ENCODE data around the gene DGKH. TPM values are rescaled to one million over a fixed set of nuclear protein-coding genes. Genes with fewer than 3 reads are reported as not detected.

The DGKH gene
- total and polyA plus RNA-seq, 9 of the 15 experiments (the other 6 are each of a cell fraction or from before 2014, with no cell fraction given) = 0.38 to 4.4 (median 3.1) TPM

GRCh38 chr13:42078128-42078808 is 29.8 kb downstream of the DGKH start:
- BruUV-seq (replicated peaks) = no TSS peak
- Histone ChIP-seq H3K4me2 (ENCODE audit: insufficient read depth, low read length) (no peak overlapping the region), H3K9me3 (replicated peaks; ENCODE audit: control insufficient read depth, insufficient read depth, low read depth, low read length) (no peaks in the 10 kb centered on the region), H3K79me2 (ENCODE audit: control insufficient read depth, insufficient read depth, low read length) (no peaks in the 10 kb centered on the region), H3K27me3 (ENCODE audit: control insufficient read depth in 2 of 2, insufficient read depth in 2 of 2, low read length in 2 of 2) (no peaks in the 10 kb centered on the region), H3K4me1 (replicated peaks in 1 of 2; ENCODE audit: control insufficient read depth in 2 of 2, insufficient read depth in 2 of 2, low read length in 2 of 2) (no peaks in the 10 kb centered on the region), H3K36me3 (ENCODE audit: control insufficient read depth, insufficient read depth, low read length) (no peaks in the 10 kb centered on the region; the same call in 2 of the 3 replicates), H2AFZ (ENCODE audit: low read depth, low read length) (no peak overlapping the region), H3K9me1 (ENCODE audit: control insufficient read depth, insufficient read depth, low read length) (no peaks in the 10 kb centered on the region), H3K4me3 (no peak overlapping the region), H4K20me1 (replicated peaks; ENCODE audit: control insufficient read depth, insufficient read depth, low read length) (no peaks in the 10 kb centered on the region), H3K27ac (ENCODE audit: extremely low read depth, low read depth, low read length) (no peak overlapping the region), H3K9ac (ENCODE audit: insufficient read depth in 1 of 2, low read depth in 2 of 2, low read length in 2 of 2) (no peak overlapping the region)
- intact Hi-C loops (cut with micrococcal nuclease) (no loop called here), in situ Hi-C loops (cut with MboI) (no loop called here)
- 30% methylated on average over 5 of the region's 5 CpGs for WGBS (ENCODE audit: insufficient coverage, low coverage, missing lambda C conversion rate)
- ATAC-seq (no peak), DNase-seq (ENCODE audit: extremely low read depth in 1 of 4, low spot score in 3 of 4) (no peak), FAIRE-seq (no peak)
- ChIA-PET CTCF (ENCODE audit: low intra/inter-chr PET ratio) (no interaction called here), POLR2A (no interaction called here)
- TF ChIP-seq DPF2 (IDR thresholded peaks at IDR 0.05) = no peak
- TF ChIP-seq, protein P1, sequence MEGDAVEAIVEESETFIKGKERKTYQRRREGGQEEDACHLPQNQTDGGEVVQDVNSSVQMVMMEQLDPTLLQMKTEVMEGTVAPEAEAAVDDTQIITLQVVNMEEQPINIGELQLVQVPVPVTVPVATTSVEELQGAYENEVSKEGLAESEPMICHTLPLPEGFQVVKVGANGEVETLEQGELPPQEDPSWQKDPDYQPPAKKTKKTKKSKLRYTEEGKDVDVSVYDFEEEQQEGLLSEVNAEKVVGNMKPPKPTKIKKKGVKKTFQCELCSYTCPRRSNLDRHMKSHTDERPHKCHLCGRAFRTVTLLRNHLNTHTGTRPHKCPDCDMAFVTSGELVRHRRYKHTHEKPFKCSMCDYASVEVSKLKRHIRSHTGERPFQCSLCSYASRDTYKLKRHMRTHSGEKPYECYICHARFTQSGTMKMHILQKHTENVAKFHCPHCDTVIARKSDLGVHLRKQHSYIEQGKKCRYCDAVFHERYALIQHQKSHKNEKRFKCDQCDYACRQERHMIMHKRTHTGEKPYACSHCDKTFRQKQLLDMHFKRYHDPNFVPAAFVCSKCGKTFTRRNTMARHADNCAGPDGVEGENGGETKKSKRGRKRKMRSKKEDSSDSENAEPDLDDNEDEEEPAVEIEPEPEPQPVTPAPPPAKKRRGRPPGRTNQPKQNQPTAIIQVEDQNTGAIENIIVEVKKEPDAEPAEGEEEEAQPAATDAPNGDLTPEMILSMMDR (IDR thresholded peaks at IDR 0.05 in 2 of 3, conservative IDR thresholded peaks at IDR 0.05 in 1 of 3; ENCODE audit: insufficient read depth in 2 of 3, low read depth in 1 of 3, low read length in 3 of 3) = peak in 1 of 3 experiments; percentile 39; a peak in 2 of 6 replicates
- no peak for TF ChIP-seq NBN (IDR thresholded peaks at IDR 0.05; ENCODE audit: low read depth)
- TF ChIP-seq ARID2 (IDR thresholded peaks at IDR 0.05) = no peak
- TF ChIP-seq U2AF1 (optimal IDR thresholded peaks at IDR 0.05; ENCODE audit: low read depth, low read length) = no peak
- no peak for TF ChIP-seq KDM5B (IDR thresholded peaks at IDR 0.05; ENCODE audit: insufficient replicate concordance, low read depth, low read length)
- TF ChIP-seq, protein P2, sequence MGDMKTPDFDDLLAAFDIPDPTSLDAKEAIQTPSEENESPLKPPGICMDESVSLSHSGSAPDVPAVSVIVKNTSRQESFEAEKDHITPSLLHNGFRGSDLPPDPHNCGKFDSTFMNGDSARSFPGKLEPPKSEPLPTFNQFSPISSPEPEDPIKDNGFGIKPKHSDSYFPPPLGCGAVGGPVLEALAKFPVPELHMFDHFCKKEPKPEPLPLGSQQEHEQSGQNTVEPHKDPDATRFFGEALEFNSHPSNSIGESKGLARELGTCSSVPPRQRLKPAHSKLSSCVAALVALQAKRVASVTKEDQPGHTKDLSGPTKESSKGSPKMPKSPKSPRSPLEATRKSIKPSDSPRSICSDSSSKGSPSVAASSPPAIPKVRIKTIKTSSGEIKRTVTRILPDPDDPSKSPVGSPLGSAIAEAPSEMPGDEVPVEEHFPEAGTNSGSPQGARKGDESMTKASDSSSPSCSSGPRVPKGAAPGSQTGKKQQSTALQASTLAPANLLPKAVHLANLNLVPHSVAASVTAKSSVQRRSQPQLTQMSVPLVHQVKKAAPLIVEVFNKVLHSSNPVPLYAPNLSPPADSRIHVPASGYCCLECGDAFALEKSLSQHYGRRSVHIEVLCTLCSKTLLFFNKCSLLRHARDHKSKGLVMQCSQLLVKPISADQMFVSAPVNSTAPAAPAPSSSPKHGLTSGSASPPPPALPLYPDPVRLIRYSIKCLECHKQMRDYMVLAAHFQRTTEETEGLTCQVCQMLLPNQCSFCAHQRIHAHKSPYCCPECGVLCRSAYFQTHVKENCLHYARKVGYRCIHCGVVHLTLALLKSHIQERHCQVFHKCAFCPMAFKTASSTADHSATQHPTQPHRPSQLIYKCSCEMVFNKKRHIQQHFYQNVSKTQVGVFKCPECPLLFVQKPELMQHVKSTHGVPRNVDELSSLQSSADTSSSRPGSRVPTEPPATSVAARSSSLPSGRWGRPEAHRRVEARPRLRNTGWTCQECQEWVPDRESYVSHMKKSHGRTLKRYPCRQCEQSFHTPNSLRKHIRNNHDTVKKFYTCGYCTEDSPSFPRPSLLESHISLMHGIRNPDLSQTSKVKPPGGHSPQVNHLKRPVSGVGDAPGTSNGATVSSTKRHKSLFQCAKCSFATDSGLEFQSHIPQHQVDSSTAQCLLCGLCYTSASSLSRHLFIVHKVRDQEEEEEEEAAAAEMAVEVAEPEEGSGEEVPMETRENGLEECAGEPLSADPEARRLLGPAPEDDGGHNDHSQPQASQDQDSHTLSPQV (IDR thresholded peaks at IDR 0.05) = no peak
- no peak for TF ChIP-seq EGR1 (conservative IDR thresholded peaks at IDR 0.05)

All from K562 (cell line).